ENCODE data around the gene B3GALNT1.

DNA sequence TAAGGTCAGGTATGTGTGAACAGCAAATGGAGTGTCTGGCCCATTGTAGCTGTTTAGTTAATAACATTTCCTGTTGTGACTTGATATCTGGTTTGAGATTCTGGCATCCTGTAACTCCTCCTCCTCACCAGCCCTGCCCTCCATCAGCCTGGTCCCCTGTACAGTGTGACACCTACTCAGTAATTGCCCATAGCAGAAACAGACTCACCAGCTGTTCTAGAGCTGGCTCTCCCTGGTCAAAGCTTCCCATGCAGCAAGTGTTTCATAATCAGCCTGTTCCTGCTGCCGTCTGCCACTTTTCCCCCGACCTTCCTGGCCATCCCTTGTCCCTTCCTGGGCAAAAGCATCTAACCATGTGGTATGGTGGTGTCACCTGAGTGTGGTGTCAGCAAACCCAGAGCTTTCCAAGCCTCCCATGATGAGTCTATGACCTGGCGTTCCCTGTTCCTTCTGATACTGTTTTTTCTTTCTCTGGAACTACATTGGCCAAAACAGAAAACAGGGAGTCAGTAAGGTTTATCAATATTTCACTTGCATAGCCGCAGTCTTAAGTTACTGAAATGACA, 55.4 kb downstream of the B3GALNT1 start:
- TF ChIP-seq POLR2A (IDR thresholded peaks at IDR 0.05; ENCODE audit: low read length) (no peak), GATA1 (IDR thresholded peaks at IDR 0.05; ENCODE audit: low read depth, low read length) (no peak)

Data from erythroblast (primary cell).